Mammary epithelial cell (primary cell): Measurements from ENCODE around the gene SLC24A3.

ENCODE experiments used
- CTCF ChIP-seq, 2 donors: IDR thresholded peaks in 1 of 2; conservative IDR thresholded peaks in 1 of 2; 2 replicates each; pipeline ENCODE4 v1.5.1; 2011 to 2012; ENCODE audit warnings: inconsistent platforms in 2 of 2, low read length in 2 of 2, mild to moderate bottlenecking in 2 of 2, control low read depth in 1 of 2, low read depth in 1 of 2; ENCODE audit not compliant: insufficient read depth in 1 of 2; ENCODE audit errors: extremely low read depth in 1 of 2
- EZH2 ChIP-seq: IDR thresholded peaks from 2 replicates; pipeline ENCODE4 v1.6.1; 2012; ENCODE audit warnings: low read length, inconsistent platforms, borderline replicate concordance

- TF ChIP-seq CTCF (conservative IDR thresholded peaks at IDR 0.05 in 1 of 2, IDR thresholded peaks at IDR 0.05 in 1 of 2; ENCODE audit: extremely low read depth in 1 of 2, insufficient read depth in 1 of 2, low read depth in 1 of 2, low read length in 2 of 2) = no peak
- TF ChIP-seq EZH2 = no peak
These were observed 109.9 kb downstream of the SLC24A3 start for GRCh38 chr20:19322061-19322985.
